ENCODE measurements around the gene GABRG3.
"Not testable (repeated sequence)": the region's sequence is repeated elsewhere in the genome, so short reads cannot be mapped to it uniquely, and the experiment has no call there.

Gene GABRG3

GRCh38 chr15:27179789-27180188 is 208.8 kb downstream of the GABRG3 start:
- TF ChIP-seq CTCF (IDR thresholded peaks at IDR 0.05; ENCODE audit: insufficient read depth, low read length, poor library complexity, severe bottlenecking) = no peak
- no peak for TF ChIP-seq EZH2phosphoT487 (conservative IDR thresholded peaks at IDR 0.05; ENCODE audit: low read length)
- H3K36me3 ChIP-seq (ENCODE audit: low read length) = no peaks in the 10 kb centered on the region
- no peak overlapping the region for H3K4me2 ChIP-seq (ENCODE audit: low read depth, low read length, poor library complexity, severe bottlenecking)

GRCh38 chr15:27182561-27183110 is 211.7 kb downstream of the GABRG3 start:
- Histone ChIP-seq H3K4me3 (ENCODE audit: insufficient read depth, low read length, poor library complexity, severe bottlenecking) (no peak overlapping the region), H3K79me2 (ENCODE audit: insufficient read depth, low read length) (no peaks in the 10 kb centered on the region), H3F3A (ENCODE audit: insufficient read depth) (no peaks in the 10 kb centered on the region), H4K20me1 (ENCODE audit: low read depth, low read length) (no peaks in the 10 kb centered on the region), H3K9me2 (replicated peaks; ENCODE audit: insufficient read depth, low read length) (no peaks in the 10 kb centered on the region), H3K4me2 (ENCODE audit: low read depth, low read length, poor library complexity, severe bottlenecking) (no peak overlapping the region), H3K27me3 (ENCODE audit: low read length) (no peaks in the 10 kb centered on the region), H3K36me3 (ENCODE audit: low read length) (no peaks in the 10 kb centered on the region), H3K27ac (ENCODE audit: low read depth, low read length) (no peak overlapping the region), H2AFZ (ENCODE audit: low read depth, low read length, severe bottlenecking) (no peak overlapping the region), H3K9me3 (ENCODE audit: insufficient read depth, low read length) (no peaks in the 10 kb centered on the region), H3K9ac (ENCODE audit: low read length) (no peak overlapping the region)
- TF ChIP-seq EZH2phosphoT487 (conservative IDR thresholded peaks at IDR 0.05; ENCODE audit: low read length) = no peak
- no peak for TF ChIP-seq CTCF (IDR thresholded peaks at IDR 0.05; ENCODE audit: insufficient read depth, low read length, poor library complexity, severe bottlenecking)

More at GRCh38 chr15:27179789-27180188, 208.8 kb downstream of the GABRG3 start:
- Histone ChIP-seq H3K9ac (ENCODE audit: low read length) (no peak overlapping the region), H3K9me3 (ENCODE audit: insufficient read depth, low read length) (no peaks in the 10 kb centered on the region), H2AFZ (ENCODE audit: low read depth, low read length, severe bottlenecking) (no peak overlapping the region), H3K27ac (ENCODE audit: low read depth, low read length) (no peak overlapping the region), H3K4me3 (ENCODE audit: insufficient read depth, low read length, poor library complexity, severe bottlenecking) (no peak overlapping the region), H3F3A (ENCODE audit: insufficient read depth) (no peaks in the 10 kb centered on the region), H3K79me2 (ENCODE audit: insufficient read depth, low read length) (no peaks in the 10 kb centered on the region), H4K20me1 (ENCODE audit: low read depth, low read length) (no peaks in the 10 kb centered on the region), H3K9me2 (replicated peaks; ENCODE audit: insufficient read depth, low read length) (no peaks in the 10 kb centered on the region), H3K27me3 (ENCODE audit: low read length) (no peaks in the 10 kb centered on the region)

- H2AFZ ChIP-seq (ENCODE audit: low read depth, low read length, severe bottlenecking) = no peak overlapping the region
- H3K9me2 ChIP-seq (replicated peaks; ENCODE audit: insufficient read depth, low read length) = no peaks in the 10 kb centered on the region
- no peaks in the 10 kb centered on the region for H4K20me1 ChIP-seq (ENCODE audit: low read depth, low read length)
- no peak overlapping the region for H3K4me3 ChIP-seq (ENCODE audit: insufficient read depth, low read length, poor library complexity, severe bottlenecking)
- no peaks in the 10 kb centered on the region for H3K79me2 ChIP-seq (ENCODE audit: insufficient read depth, low read length)
- no peaks in the 10 kb centered on the region for H3K27me3 ChIP-seq (ENCODE audit: low read length)
- no peak overlapping the region for H3K9ac ChIP-seq (ENCODE audit: low read length)
- H3K4me2 ChIP-seq (ENCODE audit: low read depth, low read length, poor library complexity, severe bottlenecking) = no peak overlapping the region
- no peaks in the 10 kb centered on the region for H3K36me3 ChIP-seq (ENCODE audit: low read length)
- no peaks in the 10 kb centered on the region for H3F3A ChIP-seq (ENCODE audit: insufficient read depth)
- H3K27ac ChIP-seq (ENCODE audit: low read depth, low read length) = no peak overlapping the region
- H3K9me3 ChIP-seq (ENCODE audit: insufficient read depth, low read length) = no peaks in the 10 kb centered on the region
- TF ChIP-seq CTCF (IDR thresholded peaks at IDR 0.05; ENCODE audit: insufficient read depth, low read length, poor library complexity, severe bottlenecking) (no peak), EZH2phosphoT487 (conservative IDR thresholded peaks at IDR 0.05; ENCODE audit: low read length) (no peak)
These were observed 212.2 kb downstream of the GABRG3 start for GRCh38 chr15:27183201-27183600.

- not testable (repeated sequence) for H2AFZ ChIP-seq (ENCODE audit: low read depth, low read length, severe bottlenecking); H3K4me2 ChIP-seq (ENCODE audit: low read depth, low read length, poor library complexity, severe bottlenecking); H3K79me2 ChIP-seq (ENCODE audit: insufficient read depth, low read length); H3K9me2 ChIP-seq (replicated peaks; ENCODE audit: insufficient read depth, low read length); H3F3A ChIP-seq (ENCODE audit: insufficient read depth); H3K4me3 ChIP-seq (ENCODE audit: insufficient read depth, low read length, poor library complexity, severe bottlenecking); H3K27me3 ChIP-seq (ENCODE audit: low read length); H3K27ac ChIP-seq (ENCODE audit: low read depth, low read length); H3K9me3 ChIP-seq (ENCODE audit: insufficient read depth, low read length); H4K20me1 ChIP-seq (ENCODE audit: low read depth, low read length); H3K36me3 ChIP-seq (ENCODE audit: low read length); H3K9ac ChIP-seq (ENCODE audit: low read length)
These were observed 220.5 kb downstream of the GABRG3 start for GRCh38 chr15:27191515-27191914.
